ENCODE measurements around the gene ANXA3.

GRCh38 chr4:78519962-78520361, 31.6 kb upstream of the ANXA3 start:
- TF ChIP-seq POLR2A (IDR thresholded peaks at IDR 0.05) (no peak), CTCF (IDR thresholded peaks at IDR 0.05) (no peak)

Measured in adrenal gland (tissue), 5 donors.